Tibial nerve (tissue), 3 donors: ENCODE data around the gene GPR158.
"Not testable (repeated sequence)": the region's sequence is repeated elsewhere in the genome, so short reads cannot be mapped to it uniquely, and the experiment has no call there.

Experiments
- CTCF ChIP-seq, 5 experiments: fragments of 200-600 bp in 3 of 5; fragments of 450-650 bp in 2 of 5; sonication (generic) in 3 of 5; IDR thresholded peaks; one replicate each; pipeline ENCODE4 v1.5.1; 2016 to 2019; ENCODE audit warnings: antibody characterized with exemption in 5 of 5, mild to moderate bottlenecking in 3 of 5, moderate library complexity in 2 of 5
- POLR2A ChIP-seq, 2 donors: fragments of 450-650 bp; IDR thresholded peaks; one replicate each; pipeline ENCODE4 v1.6.1; 2017; ENCODE audit warnings: antibody characterized with exemption in 2 of 2, mild to moderate bottlenecking in 2 of 2, moderate library complexity in 2 of 2

- TF ChIP-seq POLR2A, CTCF (IDR thresholded peaks at IDR 0.05): not testable (repeated sequence)
These were observed 11.3 kb upstream of the GPR158 start for GRCh38 chr10:25163464-25163863.
